ENCODE results near the gene CRACR2A.

Gene CRACR2A

GRCh38 chr12:3752741-3753486 lies at the start of gene CRACR2A:
TSS of gene CRACR2A (minus strand) at chr12:3753109. CDS start at chr12:3696999, 56,110 bp downstream.
- peak; percentile 25 to 40 for DNase-seq

- DNase-seq: peak in 1 of 2 experiments; percentile 9
Measured at GRCh38 chr12:3797531-3798048, 44.7 kb upstream of the CRACR2A start.

GRCh38 chr12:3795492-3796133 lies 42.7 kb upstream of the CRACR2A start:
- no peak for DNase-seq

- no peak for DNase-seq
Measured at GRCh38 chr12:3795066-3795465, 42.2 kb upstream of the CRACR2A start.

GRCh38 chr12:3792623-3793288 lies 39.8 kb upstream of the CRACR2A start:
- no peak for DNase-seq

GRCh38 chr12:3791256-3791874 lies 38.5 kb upstream of the CRACR2A start:
- no peak for DNase-seq

- DNase-seq: no peak
Measured at GRCh38 chr12:3790642-3791041, 37.7 kb upstream of the CRACR2A start.

GRCh38 chr12:3789838-3790237 lies 36.9 kb upstream of the CRACR2A start:
- DNase-seq: no peak

- peak; percentile 10 to 37 for DNase-seq
Measured at GRCh38 chr12:3777206-3777809, 24.4 kb upstream of the CRACR2A start.

GRCh38 chr12:3775385-3776035 lies 22.6 kb upstream of the CRACR2A start:
- no peak for DNase-seq

- no peak for DNase-seq
Measured at GRCh38 chr12:3772380-3772779, 19.5 kb upstream of the CRACR2A start.

GRCh38 chr12:3771853-3772252 lies 18.9 kb upstream of the CRACR2A start:
- no peak for DNase-seq

GRCh38 chr12:3770891-3771290 lies 18.0 kb upstream of the CRACR2A start:
- no peak for DNase-seq

- DNase-seq: no peak
Measured at GRCh38 chr12:3768911-3769447, 16.1 kb upstream of the CRACR2A start.

- no peak for DNase-seq
Measured at GRCh38 chr12:3761116-3761735, 8.3 kb upstream of the CRACR2A start.

GRCh38 chr12:3759878-3760277 lies 7.0 kb upstream of the CRACR2A start:
- DNase-seq: no peak

GRCh38 chr12:3757261-3757660 lies 4.4 kb upstream of the CRACR2A start:
- no peak for DNase-seq

- DNase-seq: no peak
Measured at GRCh38 chr12:3755898-3756297, 3.0 kb upstream of the CRACR2A start.

- DNase-seq: peak; percentile 12 to 20
Measured at GRCh38 chr12:3753544-3754284, 805 bp upstream of the CRACR2A start.

GRCh38 chr12:3752096-3752709 lies 706 bp downstream of the CRACR2A start:
- peak; percentile 43 to 60 for DNase-seq
